HG03108 (cell line): Measurements from ENCODE around the gene CCDC142.
"Not testable (repeated sequence)": the region's sequence is repeated elsewhere in the genome, so short reads cannot be mapped to it uniquely, and the experiment has no call there.

ENCODE experiments used
- ATAC-seq: cut with Tn5 transposase; IDR thresholded peaks from one replicate; pipeline ENCODE4 v1.9.1; 2021; ENCODE audit warnings: moderate library complexity; ENCODE audit not compliant: unreplicated experiment

The CCDC142 gene

GRCh38 chr2:74472086-74472944 is 10.5 kb downstream of the CCDC142 start, which contains the start of gene MRPL53:
TSS of gene MRPL53 (minus strand) at chr2:74472680. CDS start at chr2:74472660, 20 bp downstream.
- ATAC-seq = peak; percentile 83

DNA sequence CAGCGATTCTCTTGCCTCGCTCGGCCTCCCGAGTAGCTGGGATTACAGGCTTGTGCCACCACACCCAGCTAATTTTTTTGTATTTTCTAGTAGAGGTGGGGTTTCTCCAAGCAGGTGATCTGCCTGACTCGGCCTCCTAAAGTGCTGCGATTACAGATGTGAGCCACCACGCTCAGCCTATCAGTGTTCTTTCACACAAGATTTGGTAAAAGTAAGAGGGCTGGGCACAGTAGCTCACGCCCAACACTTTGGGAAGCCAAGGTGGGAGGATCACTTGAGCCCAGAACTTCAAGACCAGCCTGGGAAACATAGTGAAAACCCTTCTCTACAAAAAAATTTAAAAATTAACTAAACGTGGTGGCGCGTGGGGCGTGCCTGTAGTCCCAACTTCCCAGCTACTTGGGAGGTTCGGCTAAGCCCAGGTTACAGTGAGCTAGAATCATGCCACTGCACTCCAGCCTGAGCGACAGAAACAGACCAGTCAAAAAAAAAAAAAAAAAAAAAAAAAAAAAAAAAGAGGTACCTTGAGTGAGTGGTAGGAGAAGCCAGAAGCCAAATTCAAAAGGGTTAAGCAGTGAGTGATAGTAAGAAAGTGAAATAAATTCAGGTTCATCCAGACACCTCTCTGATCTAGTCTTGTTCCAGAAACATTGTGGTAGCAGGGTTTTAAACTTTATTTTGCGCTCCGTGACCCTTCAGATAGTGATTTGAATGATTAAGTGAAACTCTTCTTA is 11.3 kb downstream of the CCDC142 start:
- no peak for ATAC-seq

DNA sequence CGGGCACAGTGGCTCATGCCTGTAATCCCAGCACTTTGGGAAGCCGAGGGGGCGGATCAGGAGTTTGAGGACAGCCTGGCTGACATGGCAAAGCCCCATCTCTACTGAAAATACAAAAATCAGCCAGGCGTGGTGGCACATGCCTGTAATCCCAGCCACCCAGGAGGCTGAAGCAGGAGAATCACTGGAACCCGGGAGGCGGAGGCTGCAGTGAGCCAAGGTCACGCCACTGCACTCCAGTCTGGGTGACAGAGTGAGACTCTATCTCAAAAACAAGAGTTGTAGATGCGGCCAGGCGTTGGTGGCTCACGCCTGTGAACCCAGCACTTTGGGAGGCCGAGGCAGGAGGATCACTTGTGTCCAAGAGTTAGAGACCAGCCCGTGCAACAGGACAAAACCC is 12.1 kb downstream of the CCDC142 start:
- ATAC-seq = not testable (repeated sequence)

DNA sequence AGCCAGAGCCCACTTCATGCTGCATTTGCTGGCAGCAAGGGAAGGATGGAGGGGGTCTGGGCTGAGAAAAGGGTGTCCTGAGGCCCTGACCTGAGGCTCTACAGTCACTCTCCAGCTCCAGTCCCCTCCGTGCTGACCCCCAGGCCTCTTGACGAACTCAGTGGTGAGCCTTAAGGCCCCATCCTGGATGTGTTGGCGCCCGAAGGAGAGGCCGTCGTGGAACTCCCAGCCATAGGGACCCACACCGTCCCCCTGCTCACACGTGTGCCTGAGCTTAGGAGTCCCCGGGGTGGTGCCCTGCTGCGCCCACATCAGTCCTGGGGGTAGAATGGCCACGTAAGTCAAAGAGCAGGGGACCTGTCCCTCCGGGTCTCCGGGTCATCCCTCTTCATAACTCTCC is 18.4 kb downstream of the CCDC142 start:
- ATAC-seq = no peak

DNA sequence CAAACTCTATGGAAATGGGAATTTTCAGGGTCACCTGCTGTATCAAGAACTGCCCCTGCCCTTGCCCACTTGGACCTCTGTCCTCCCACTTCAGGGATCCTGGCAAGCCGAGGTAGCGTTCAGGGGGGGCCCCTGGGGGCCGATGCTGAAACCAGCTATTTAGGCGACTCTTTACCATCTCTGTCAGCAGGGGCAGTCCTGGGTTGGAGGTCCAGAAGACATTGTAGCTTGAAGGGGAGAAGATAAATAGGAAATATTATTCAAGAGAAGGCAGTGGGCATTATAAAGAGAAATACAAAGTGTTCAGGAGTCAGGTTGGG is 20.1 kb downstream of the CCDC142 start:
- no peak for ATAC-seq

DNA sequence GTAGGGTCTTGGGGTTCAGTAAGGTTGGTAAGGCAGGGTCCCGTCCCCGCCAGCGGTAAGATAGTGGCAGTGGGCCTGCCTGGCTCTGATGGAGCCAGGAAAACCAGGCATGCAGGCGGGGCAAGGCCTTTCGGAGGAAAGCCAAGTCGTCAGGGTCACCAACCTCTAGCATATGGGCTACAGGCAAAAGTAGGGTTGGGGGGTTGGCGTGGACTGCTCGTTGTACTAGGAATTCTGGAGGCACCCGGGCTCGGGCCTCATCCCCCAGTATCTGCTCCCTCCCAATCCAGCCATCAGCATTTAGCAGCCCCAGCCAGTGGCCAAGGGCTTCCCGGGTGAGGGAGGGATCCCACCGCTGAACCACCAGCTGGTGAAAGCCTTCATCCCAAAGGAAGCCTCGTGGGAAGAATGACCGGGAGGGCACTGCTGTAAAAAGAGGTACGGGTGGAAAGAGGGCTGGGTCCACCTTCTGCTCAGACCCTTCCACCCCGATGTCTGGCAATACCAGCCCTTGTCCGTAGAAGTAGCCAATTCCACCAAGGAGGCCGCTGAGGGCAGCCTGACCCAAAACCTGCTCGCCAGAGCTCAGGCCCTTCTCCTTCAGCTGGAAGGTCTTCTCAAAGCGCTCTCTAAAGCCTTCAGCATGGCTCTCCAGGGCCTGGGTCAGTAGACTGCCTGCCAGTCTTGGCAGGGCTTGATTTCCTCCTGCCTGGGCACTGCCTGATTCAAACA is 20.6 kb downstream of the CCDC142 start:
- no peak for ATAC-seq

DNA sequence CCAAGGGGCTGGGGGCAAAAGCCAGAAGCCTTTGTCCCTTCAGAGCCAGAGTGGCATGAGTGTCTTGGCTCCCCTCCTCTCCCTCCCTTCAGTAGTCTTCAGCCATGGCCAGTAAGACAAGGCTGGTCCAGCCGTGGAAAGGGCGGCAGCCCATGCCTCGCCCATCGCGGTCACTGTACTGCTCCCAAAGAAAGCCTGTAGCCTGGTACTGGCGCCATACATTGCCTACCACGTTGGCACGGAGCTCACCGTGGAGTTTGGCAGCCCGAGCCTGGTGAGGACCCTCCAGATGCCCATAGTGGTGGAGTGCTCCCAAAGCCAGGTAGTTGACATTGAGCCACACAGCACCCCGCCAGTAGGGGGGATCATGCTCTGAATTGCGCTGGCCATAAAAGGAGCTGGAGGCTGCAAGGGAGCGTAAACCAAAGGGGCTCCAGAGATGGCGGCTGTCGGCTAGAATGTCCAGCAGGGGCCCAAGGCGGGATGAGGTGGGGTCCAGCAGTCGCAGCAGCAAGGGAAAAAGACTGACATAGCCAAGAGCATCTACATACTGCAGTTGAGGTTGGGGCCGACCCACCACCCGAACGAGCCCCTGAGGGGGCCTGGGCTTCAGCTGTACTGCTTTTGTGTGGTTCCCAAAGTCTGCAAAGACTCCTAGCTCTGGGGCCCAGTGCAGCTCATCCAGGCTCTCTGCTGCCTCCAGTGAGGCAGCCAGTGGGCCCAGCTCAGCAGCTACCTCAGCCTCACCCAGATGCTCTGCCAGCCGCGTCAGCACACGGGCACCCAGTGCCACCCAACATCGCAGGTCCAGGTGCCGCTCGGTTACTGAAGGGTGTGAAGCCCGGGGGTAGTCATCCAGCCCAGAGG is 21.4 kb downstream of the CCDC142 start:
- ATAC-seq = no peak

DNA sequence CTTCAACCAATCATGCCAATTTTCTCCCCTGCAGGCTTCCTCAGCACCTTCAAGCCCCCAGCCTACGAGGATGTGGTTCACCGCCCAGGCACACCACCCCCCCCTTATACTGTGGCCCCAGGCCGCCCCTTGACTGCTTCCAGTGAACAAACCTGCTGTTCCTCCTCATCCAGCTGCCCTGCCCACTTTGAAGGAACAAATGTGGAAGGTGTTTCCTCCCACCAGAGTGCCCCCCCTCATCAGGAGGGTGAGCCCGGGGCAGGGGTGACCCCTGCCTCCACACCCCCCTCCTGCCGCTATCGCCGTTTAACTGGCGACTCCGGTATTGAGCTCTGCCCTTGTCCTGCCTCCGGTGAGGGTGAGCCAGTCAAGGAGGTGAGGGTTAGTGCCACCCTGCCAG is 22.6 kb downstream of the CCDC142 start:
- ATAC-seq = not testable (repeated sequence)

DNA sequence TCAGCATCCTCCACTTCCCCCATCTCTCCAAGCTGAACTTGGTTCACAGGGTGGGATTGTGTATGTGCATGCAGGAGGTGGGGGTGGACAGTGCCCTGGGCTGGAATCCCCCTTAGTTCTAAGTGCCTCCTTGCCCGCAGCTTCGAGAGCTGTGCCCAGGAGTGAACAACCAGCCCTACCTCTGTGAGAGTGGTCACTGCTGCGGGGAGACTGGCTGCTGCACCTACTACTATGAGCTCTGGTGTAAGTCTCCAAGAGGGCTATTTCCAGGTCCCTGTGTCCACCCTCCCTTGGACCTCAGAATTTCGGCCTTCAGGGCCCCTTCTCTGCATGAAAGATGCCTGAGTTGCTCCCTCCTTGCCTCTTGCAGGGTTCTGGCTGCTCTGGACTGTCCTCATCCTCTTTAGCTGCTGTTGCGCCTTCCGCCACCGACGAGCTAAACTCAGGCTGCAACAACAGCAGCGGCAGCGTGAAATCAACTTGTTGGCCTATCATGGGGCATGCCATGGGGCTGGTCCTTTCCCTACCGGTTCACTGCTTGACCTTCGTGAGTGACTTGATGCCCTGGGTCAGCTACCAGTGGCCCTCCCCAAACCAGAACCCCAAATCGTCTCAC is 23.2 kb downstream of the CCDC142 start:
- ATAC-seq = not testable (repeated sequence)

GRCh38 chr2:74458938-74459363 is 23.8 kb downstream of the CCDC142 start:
- no peak for ATAC-seq

DNA sequence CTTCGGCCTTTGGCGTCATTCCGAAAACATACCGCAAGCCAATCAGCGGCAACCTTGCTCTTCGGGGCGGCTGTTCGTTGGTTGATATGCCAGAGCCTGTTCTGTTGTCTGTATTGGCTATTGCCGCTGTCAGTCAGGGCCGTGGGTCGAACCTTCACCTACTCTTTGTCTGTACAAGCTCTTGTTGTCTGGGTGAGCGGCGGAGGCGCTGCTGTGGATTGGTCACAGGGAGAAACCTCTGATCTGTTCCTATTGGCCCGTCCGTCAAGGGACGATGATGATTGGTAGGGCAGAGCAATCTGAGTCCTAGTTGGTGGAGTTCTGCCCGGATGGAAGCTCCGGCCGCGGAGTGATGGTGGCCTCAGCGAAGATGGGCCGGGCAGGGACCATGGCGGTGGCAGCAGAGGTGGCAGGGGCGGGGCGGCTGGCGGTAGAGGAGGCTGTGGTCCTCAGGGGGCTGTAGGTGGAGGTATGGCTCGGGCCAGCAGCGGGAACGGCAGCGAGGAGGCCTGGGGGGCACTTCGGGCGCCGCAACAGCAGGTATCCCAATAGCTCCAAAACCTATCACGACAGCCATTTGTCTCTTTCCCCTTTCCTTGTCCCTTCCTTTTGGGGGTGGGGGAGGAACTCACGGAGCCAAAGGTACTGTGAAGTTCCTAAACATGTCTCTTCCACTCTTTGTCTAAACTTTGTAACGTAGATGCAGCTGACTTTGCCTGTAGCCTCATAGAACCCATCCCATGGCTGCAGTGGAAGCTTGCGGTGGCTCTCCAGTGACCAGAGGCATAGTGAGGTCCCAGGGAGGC is 24.5 kb downstream of the CCDC142 start, which contains the start of gene WBP1:
Gene WBP1 (plus strand): TSS at position 307 of the 806 bp plus-strand sequence. CDS start 165 bp downstream, at position 472.
- peak; percentile 82 for ATAC-seq

GRCh38 chr2:74457549-74458131 is 25.2 kb downstream of the CCDC142 start:
- peak; percentile 24 for ATAC-seq

- no peak for ATAC-seq
Observed at GRCh38 chr2:74457129-74457548, 25.7 kb downstream of the CCDC142 start.

GRCh38 chr2:74454654-74455511 is 27.9 kb downstream of the CCDC142 start, which contains the start of gene INO80B:
TSS of gene INO80B (plus strand) at chr2:74455087. CDS start at chr2:74455117, 30 bp downstream.
- peak; percentile 35 for ATAC-seq

- ATAC-seq = no peak
Observed at GRCh38 chr2:74450570-74451190, 32.1 kb downstream of the CCDC142 start.

GRCh38 chr2:74448771-74449170 is 34.0 kb downstream of the CCDC142 start:
- no peak for ATAC-seq
